Pancreas (tissue), 10 donors: ENCODE measurements around the gene ABCG2. TPM values are rescaled to one million over a fixed set of nuclear protein-coding genes. Genes with fewer than 3 reads are reported as not detected.

Experiments
- ATAC-seq, 4 donors: fragments of 200-7000 bp; cut with Tn5 transposase; one replicate each; pipeline versions ENCODE4 v1.8.0 to v1.9.1; 2020; ENCODE audit warnings: mild to moderate bottlenecking in 4 of 4, moderate library complexity in 4 of 4
- DNase-seq, 6 donors: peaks; one replicate each; pipeline ENCODE4 v3.0.0-alpha.2; 2020
- FAIRE-seq: peaks from 2 replicates; lab custom pipeline; 2012; peaks lifted over from hg19 to GRCh38; lab: Jason Lieb, UNC
- H3K27ac ChIP-seq, 4 donors: fragments of 200-600 bp; sonication (generic); 1 replicate in 3 of 4; 2 replicates in 1 of 4; pipeline versions ENCODE4 v1.5.0 to v1.8.0; 2020
- H3K27me3 ChIP-seq, 4 donors: fragments of 200-600 bp; one replicate each; pipeline ENCODE4 v1.8.0; 2021
- H3K36me3 ChIP-seq, 3 donors: fragments of 200-600 bp; sonication (generic) in 1 of 3; one replicate each; pipeline versions ENCODE4 v1.5.0 to v1.8.0; 2020 to 2021
- H3K4me1 ChIP-seq, 3 donors: fragments of 200-600 bp; one replicate each; pipeline ENCODE4 v1.8.0; 2021
- H3K4me3 ChIP-seq, 4 donors: fragments of 200-600 bp; sonication (generic) in 2 of 4; one replicate each; pipeline versions ENCODE4 v1.5.0 to v1.8.0; 2020 to 2021
- H3K9me3 ChIP-seq, 4 donors: fragments of 200-600 bp; one replicate each; pipeline ENCODE4 v1.8.0; 2021
- CTCF ChIP-seq, 4 donors: fragments of 200-600 bp; sonication (generic) in 3 of 4; IDR thresholded peaks; one replicate each; pipeline versions ENCODE4 v1.5.0 to v1.8.0; 2021; ENCODE audit warnings: antibody characterized with exemption in 4 of 4
- WGBS, 2 donors: extraction: QIAGEN DNeasy Blood & Tissue Kit; methylation state at CpG; one replicate each; pipeline ENCODE4 v1.1.7; 2013; 5-methylcytosine and 5-hydroxymethylcytosine counted together
- intact Hi-C, 3 donors: fragments of 100-400 bp; cut with DNase I; formaldehyde crosslinking; loops; one replicate each; pipeline versions ENCODE4 v1.11.1 to v1.14.2; 2022
- polyA plus RNA-seq, 2 donors: library from polyadenylated mRNA; stranded (reverse); fragments of 200-250 nt; gene quantifications; one replicate each; pipeline ENCODE4 v1.2.3, GENCODE V29; 2013
- total RNA-seq, 6 donors: library from RNA; stranded (reverse); fragmentation: NEBNext Ultra II Directional in 4 of 6; extraction: Animal tissue kit (Norgen Biotek cat#: 25700) in 4 of 6; gene quantifications; one replicate each; pipeline versions ENCODE4 v1.2.1 to v1.2.4, GENCODE V29; 2021 to 2023
- donor health status: healthy with polysubstance abuse.
- donor health status: DM: no; HTN: no; CAD: no; lungs with moderate emphysema.
- donor health status: DM: no; HTN: no; CAD: no.
- donor health status: control.
- donor health status: control.
- donor health status: Bipolar disorder and iron deficiency.
- donor health status: DM: yes; HTN: yes; CAD: no.
- donor health status: DM: no; HTN: no; CAD: no.
- donor health status: DM: no; HTN: no; CAD: no.
- donor health status: DM: yes; HTN: yes; CAD: no.

Gene ABCG2
- total and polyA plus RNA-seq, 8 donors: 0.23 to 0.97 (median 0.45) TPM

- Histone ChIP-seq H3K4me1 (no peaks in the 10 kb centered on the region), H3K27me3 (no peaks in the 10 kb centered on the region), H3K9me3 (no peaks in the 10 kb centered on the region), H3K36me3 (no peaks in the 10 kb centered on the region), H3K4me3 (no peak overlapping the region), H3K27ac (no peak overlapping the region)
- intact Hi-C loops: no loop called here
- no peak for DNase-seq
- no peak for ATAC-seq
- WGBS, 2 donors: 92 to 97% methylated on average over 4 of the region's 4 CpGs
- no peak for TF ChIP-seq CTCF (IDR thresholded peaks at IDR 0.05)
- no peak for FAIRE-seq
Measured at GRCh38 chr4:88179261-88179660, 20.8 kb upstream of the ABCG2 start.

- H3K4me3 ChIP-seq: no peak overlapping the region
- 63 to 83% methylated on average over 2 of the region's 2 CpGs for WGBS, 2 donors
- intact Hi-C loops: no loop called here
- H3K27me3 ChIP-seq: no peaks in the 10 kb centered on the region
- ATAC-seq (no peak), DNase-seq (no peak), FAIRE-seq (no peak)
- TF ChIP-seq CTCF (IDR thresholded peaks at IDR 0.05): no peak
- H3K4me1 ChIP-seq: no peaks in the 10 kb centered on the region
- no peaks in the 10 kb centered on the region for H3K36me3 ChIP-seq
- no peak overlapping the region for H3K27ac ChIP-seq
- H3K9me3 ChIP-seq: no peaks in the 10 kb centered on the region
Measured at GRCh38 chr4:88178626-88179231, 20.3 kb upstream of the ABCG2 start.

GRCh38 chr4:88177983-88178625 lies 19.7 kb upstream of the ABCG2 start:
- Histone ChIP-seq H3K27me3 (no peaks in the 10 kb centered on the region), H3K4me1 (no peaks in the 10 kb centered on the region), H3K4me3 (no peak overlapping the region), H3K9me3 (no peaks in the 10 kb centered on the region), H3K27ac (no peak overlapping the region), H3K36me3 (no peaks in the 10 kb centered on the region)
- 75 to 86% methylated on average over 4 of the region's 4 CpGs for WGBS, 2 donors
- TF ChIP-seq CTCF (IDR thresholded peaks at IDR 0.05): no peak
- peak in 2 of 4 donors; percentile 46 to 72 for ATAC-seq
- intact Hi-C loops: no loop called here
- peak in 1 of 6 donors; percentile 19 for DNase-seq
- FAIRE-seq: no peak

- Histone ChIP-seq H3K9me3 (no peaks in the 10 kb centered on the region), H3K27me3 (no peaks in the 10 kb centered on the region), H3K4me3 (no peak overlapping the region), H3K36me3 (no peaks in the 10 kb centered on the region), H3K4me1 (no peaks in the 10 kb centered on the region), H3K27ac (no peak overlapping the region)
- ATAC-seq (no peak), FAIRE-seq (no peak), DNase-seq (no peak)
- intact Hi-C loops: no loop called here
- TF ChIP-seq CTCF (IDR thresholded peaks at IDR 0.05): no peak
Measured at GRCh38 chr4:88172987-88173386, 14.5 kb upstream of the ABCG2 start.

- DNase-seq (no peak), ATAC-seq (no peak), FAIRE-seq (no peak)
- intact Hi-C loops: no loop called here
- TF ChIP-seq CTCF (IDR thresholded peaks at IDR 0.05): no peak
- Histone ChIP-seq H3K9me3 (no peaks in the 10 kb centered on the region), H3K4me3 (no peak overlapping the region), H3K36me3 (no peaks in the 10 kb centered on the region), H3K27me3 (no peaks in the 10 kb centered on the region), H3K4me1 (no peaks in the 10 kb centered on the region), H3K27ac (no peak overlapping the region)
- 45 to 54% methylated on average over 2 of the region's 2 CpGs for WGBS, 2 donors
Measured at GRCh38 chr4:88171206-88171605, 12.8 kb upstream of the ABCG2 start.
